GM12874 (cell line): ENCODE data around the gene TARS3.

ENCODE experiments used
- TF ChIP-seq, protein P1 (sequence below): IDR thresholded peaks from 2 replicates; pipeline ENCODE4 v1.5.1; 2011; ENCODE audit warnings: low read depth, mild to moderate bottlenecking, control low read depth, low read length, moderate library complexity; ENCODE audit not compliant: insufficient read depth

The TARS3 gene

DNA sequence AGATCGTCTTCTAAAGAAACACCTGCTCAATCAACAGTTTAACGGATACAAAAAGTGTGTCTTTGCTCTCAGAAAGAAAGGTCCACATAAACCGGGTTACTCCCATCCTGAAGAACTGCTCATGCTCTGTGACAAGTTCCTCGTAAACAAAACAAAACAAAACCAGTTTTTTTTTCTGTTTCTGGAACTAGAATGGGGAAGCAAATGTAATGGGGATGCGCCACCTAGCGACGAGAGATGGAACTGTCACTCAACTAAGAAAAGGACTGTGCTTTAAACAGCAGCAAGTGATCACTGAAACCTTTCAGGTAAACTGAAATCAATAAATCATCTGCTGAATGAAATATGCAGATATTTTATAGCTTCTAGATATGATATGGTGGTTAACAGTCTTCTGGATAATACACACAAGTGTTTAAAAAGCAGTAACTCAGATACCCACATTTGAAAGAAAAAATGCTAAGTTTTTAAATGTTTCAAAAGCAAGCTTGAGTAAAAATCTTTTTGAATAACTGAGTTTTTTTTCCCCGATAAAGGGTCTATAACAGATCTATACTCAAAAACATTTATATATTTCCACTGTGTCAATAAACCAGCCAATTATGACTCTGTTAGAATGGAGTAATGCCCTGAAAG lies 83.0 kb downstream of the TARS3 start:
- TF ChIP-seq, protein P1, sequence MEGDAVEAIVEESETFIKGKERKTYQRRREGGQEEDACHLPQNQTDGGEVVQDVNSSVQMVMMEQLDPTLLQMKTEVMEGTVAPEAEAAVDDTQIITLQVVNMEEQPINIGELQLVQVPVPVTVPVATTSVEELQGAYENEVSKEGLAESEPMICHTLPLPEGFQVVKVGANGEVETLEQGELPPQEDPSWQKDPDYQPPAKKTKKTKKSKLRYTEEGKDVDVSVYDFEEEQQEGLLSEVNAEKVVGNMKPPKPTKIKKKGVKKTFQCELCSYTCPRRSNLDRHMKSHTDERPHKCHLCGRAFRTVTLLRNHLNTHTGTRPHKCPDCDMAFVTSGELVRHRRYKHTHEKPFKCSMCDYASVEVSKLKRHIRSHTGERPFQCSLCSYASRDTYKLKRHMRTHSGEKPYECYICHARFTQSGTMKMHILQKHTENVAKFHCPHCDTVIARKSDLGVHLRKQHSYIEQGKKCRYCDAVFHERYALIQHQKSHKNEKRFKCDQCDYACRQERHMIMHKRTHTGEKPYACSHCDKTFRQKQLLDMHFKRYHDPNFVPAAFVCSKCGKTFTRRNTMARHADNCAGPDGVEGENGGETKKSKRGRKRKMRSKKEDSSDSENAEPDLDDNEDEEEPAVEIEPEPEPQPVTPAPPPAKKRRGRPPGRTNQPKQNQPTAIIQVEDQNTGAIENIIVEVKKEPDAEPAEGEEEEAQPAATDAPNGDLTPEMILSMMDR, result peak; percentile 77

DNA sequence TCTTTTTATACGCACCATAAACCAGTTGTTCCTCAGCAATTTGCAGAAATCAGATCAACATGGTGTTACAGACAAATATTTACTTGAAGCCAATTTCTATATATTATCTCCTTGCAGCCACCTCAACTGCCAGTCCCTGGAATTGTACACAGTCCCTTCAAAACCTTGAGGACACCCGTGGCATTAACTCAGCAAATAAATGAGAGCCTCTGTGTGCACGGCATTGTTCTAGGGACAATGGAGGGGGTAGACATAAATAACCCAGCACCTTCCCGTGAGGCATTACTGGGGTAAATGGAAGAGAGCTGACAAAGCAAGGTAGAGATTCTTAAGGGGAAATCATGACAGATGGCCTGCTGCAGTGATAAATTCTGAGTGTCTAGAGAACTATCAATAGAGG lies 84.6 kb downstream of the TARS3 start:
- TF ChIP-seq, protein P1, result no peak

DNA sequence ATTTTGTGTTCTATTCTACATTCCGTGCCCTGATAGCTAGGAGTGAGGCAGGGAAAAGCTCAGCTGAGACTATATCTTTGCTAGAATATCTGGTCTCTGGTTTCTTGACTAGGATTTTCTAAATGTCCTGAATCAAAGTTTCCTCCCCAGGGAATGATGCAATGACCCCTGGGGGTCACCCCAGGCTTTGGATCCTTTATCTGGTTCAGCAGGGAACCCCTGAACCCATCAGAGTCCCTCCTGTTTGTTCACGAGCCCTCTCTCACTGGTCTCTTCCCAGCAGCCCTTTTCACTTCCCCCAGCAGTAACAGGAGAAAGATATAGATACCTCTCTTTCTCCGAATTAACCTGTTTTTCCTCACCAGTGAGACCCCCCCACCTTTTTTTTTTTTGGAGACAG lies 86.4 kb downstream of the TARS3 start:
- TF ChIP-seq, protein P1, result no peak

DNA sequence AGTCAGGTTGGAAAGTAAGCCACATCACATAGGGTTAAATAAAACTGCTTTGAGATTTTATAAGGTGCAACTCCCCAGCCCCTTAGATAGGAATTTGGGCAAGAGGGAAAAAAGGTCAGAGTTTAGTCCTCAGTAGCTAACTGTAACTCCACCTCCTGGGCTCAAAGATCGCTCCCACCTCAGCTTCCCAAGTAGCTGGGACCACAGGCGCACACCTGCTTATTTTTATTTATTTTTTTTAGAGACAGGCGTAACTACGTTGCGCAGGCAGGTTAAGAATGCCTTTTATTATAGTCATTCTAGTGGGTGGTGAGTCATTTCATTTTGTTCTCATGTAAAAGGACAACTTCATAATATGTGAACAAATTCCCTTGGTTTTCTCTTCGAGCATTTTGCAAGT lies 86.8 kb downstream of the TARS3 start:
- TF ChIP-seq, protein P1, result no peak

DNA sequence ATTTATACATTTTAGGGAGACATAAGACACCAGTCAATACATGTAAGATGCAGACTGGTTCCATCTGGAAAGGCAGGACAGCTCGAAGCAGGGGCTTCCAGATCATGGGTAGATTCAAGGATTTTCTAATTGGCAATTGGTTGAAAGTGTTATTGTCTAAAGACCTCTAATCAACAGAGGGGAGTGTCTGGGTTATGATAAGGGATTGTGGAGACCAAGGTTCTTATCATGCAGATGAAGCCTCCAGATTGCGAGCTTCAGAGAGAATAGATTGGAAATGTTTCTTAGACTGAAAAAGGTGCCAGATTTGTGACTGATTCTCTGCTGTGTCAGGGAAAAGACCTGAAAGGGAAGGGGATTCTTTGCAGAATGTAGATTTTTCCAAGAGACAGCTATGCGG lies 87.2 kb downstream of the TARS3 start:
- TF ChIP-seq, protein P1, result no peak

DNA sequence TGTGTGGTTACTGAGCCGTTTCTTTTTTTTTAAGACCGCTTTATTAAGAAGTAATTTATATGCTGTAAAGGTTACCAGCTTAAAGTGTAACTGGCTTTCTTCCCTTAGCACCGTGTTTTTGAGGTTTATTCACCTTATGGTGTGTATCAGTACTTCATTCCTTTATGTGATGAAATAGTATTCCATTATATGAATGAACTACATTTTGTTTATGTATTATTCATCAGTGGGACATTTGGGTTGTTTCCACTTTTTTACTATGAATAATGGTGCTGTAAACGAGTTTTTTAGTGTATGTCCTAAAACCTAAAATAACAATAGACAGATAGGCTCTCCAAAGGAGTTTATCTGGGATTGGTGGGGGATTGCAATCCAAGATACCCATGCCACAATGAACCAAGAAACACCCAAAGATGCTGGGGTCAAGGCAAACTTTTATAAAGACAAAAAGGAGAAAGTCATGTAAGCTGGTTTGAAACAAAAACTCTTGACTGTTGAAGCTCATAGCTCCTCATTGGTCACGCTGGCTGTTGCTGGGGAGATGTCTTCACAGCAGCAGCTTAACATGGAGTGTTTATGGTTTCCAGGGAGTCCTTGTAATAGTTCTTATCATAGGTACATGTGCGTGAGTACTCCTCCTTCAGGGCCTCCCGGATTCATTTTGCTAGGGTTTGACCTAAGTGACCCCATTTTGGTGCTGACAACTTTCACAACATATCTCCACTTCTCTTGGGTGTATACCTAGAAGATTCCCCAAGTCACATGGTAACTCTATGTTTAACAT lies 88.1 kb downstream of the TARS3 start:
- TF ChIP-seq, protein P1, result no peak

DNA sequence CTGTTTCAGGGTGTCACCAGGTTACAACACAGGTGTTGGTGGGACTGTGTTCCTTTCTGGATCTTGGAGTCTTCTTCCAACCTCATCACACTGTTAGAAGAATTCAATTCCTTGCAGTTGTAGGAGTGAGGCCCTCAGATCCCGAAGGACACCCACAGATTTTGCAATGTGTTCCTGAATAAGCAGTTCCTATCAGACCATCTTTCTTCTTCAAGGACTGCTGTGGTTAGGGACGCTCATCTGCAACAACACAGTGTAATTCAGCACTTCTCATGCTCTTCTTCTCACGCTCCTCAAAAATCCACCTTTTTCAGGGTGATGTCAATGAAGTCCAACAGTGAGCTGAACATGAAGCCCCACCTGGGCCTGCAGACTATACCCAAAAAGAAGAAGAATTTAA lies 90.9 kb downstream of the TARS3 start:
- TF ChIP-seq, protein P1, result no peak
